ENCODE results near the gene XYLT1.

DNA sequence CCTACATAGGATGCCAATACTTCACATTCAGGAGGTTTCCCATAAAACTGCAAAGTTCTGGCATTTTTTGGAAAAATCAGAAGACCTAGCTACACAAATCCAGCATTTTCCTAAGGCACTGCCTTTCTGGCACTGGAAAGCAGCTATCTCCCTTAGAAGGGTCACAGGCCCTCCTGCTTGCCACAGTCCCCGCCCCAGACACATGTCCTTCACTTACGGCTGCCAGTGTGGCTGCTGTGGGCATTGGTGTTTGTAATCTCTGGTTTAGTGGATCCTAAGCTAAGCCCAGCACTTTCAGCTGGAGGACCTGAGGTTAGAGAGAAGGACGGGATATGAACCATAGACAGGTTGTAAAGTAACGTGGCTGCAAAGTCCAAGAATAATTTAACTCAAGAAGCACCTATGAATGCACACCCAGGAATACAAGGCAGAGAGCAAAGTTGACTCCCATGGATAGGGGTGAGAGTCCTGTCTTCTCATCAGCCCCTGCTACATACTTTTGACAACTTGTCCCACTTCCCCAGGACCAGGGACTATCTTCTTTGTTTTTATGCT lies 100.0 kb downstream of the XYLT1 start:
- no peak for TF ChIP-seq EZH2phosphoT487 (IDR thresholded peaks at IDR 0.05; ENCODE audit: insufficient read depth, low read depth)
- no peak for TF ChIP-seq EZH2 (IDR thresholded peaks at IDR 0.05; ENCODE audit: insufficient read depth, poor library complexity, severe bottlenecking)
